PC-9 (cell line): ENCODE results near the gene DIP2C. TPM values are rescaled to one million over a fixed set of nuclear protein-coding genes. Genes with fewer than 3 reads are reported as not detected.

Experiments
- BruUV-seq: library from RNA; stranded (reverse); fragments of 400-500 nt; replicated peaks from 2 replicates; lab custom pipeline; 2021; lab: Mats Ljungman, UMichigan
- CTCF ChIA-PET: fragments of 300-600 bp; sonication (Branson Sonifier 250); formaldehyde crosslinking; loops from one replicate; lab custom pipeline; 2022; ENCODE audit warnings: antibody characterized with exemption; lab: Charles Lee
- POLR2A ChIA-PET: fragments of 300-600 bp; sonication (Branson Sonifier 250); formaldehyde crosslinking; loops from one replicate; lab custom pipeline; 2022; ENCODE audit warnings: antibody characterized with exemption; ENCODE audit not compliant: unreplicated experiment; lab: Charles Lee
- DNase-seq, 2 experiments: peaks; one replicate each; pipeline versions ENCODE4 v3.0.0 to v3.0.0-alpha.2; 2015 to 2022; ENCODE audit warnings: mixed read lengths in 1 of 2
- H2AFZ ChIP-seq: fragments of 200-600 bp; sonication (generic); 2 replicates; pipeline ENCODE4 v1.8.1; 2017; ENCODE audit warnings: antibody characterized with exemption
- H3F3A ChIP-seq: fragments of 200-600 bp; sonication (generic); 2 replicates; pipeline ENCODE4 v1.8.1; 2017; ENCODE audit warnings: antibody characterized with exemption, mild to moderate bottlenecking, low read depth; ENCODE audit not compliant: insufficient read depth
- H3K27ac ChIP-seq: fragments of 200-600 bp; sonication (generic); 2 replicates; pipeline ENCODE4 v1.6.1; 2016; ENCODE audit warnings: mixed run types
- H3K27me3 ChIP-seq: fragments of 200-600 bp; sonication (generic); 2 replicates; pipeline ENCODE4 v1.6.1; 2016; ENCODE audit warnings: low read depth, mixed run types; ENCODE audit not compliant: insufficient read depth
- H3K36me3 ChIP-seq: fragments of 200-600 bp; sonication (generic); 2 replicates; pipeline ENCODE4 v1.6.1; 2016; ENCODE audit warnings: low read depth, mixed run types
- H3K4me1 ChIP-seq: fragments of 200-600 bp; sonication (generic); replicated peaks from 2 replicates; pipeline ENCODE4 v1.6.1; 2016; ENCODE audit warnings: mixed run types; ENCODE audit not compliant: insufficient read depth
- H3K4me2 ChIP-seq: fragments of 200-600 bp; sonication (generic); 2 replicates; pipeline ENCODE4 v1.6.1; 2017; ENCODE audit warnings: mixed run types
- H3K4me3 ChIP-seq: fragments of 200-600 bp; sonication (generic); 2 replicates; pipeline ENCODE4 v1.6.1; 2016; ENCODE audit warnings: mixed run types
- H3K79me2 ChIP-seq: fragments of 200-600 bp; sonication (generic); 2 replicates; pipeline ENCODE4 v1.6.1; 2017; ENCODE audit warnings: low read depth, mixed run types
- H3K9me2 ChIP-seq: fragments of 200-600 bp; sonication (generic); 2 replicates; pipeline ENCODE4 v1.8.1; 2017; ENCODE audit warnings: mild to moderate bottlenecking; ENCODE audit not compliant: insufficient read depth
- H3K9me3 ChIP-seq: fragments of 200-600 bp; sonication (generic); 2 replicates; pipeline ENCODE4 v1.8.1; 2016; ENCODE audit warnings: low read depth; ENCODE audit not compliant: insufficient read depth
- H4K20me1 ChIP-seq: fragments of 200-600 bp; sonication (generic); 2 replicates; pipeline ENCODE4 v1.8.1; 2017; ENCODE audit not compliant: insufficient read depth
- EZH2 ChIP-seq: fragments of 200-600 bp; sonication (generic); IDR thresholded peaks from 2 replicates; pipeline ENCODE4 v1.8.0; 2017; ENCODE audit warnings: antibody characterized with exemption, low read depth
- intact Hi-C: fragments of 100-400 bp; cut with micrococcal nuclease; formaldehyde crosslinking; loops from one replicate; pipeline ENCODE4 v1.10.0; 2022; ENCODE audit not compliant: unreplicated experiment
- total RNA-seq: library from RNA; stranded (reverse); gene quantifications from 2 replicates; pipeline ENCODE4 v1.2.3, GENCODE V29; 2021
- TF ChIP-seq, protein P1 (sequence below): fragments of 200-600 bp; sonication (generic); conservative IDR thresholded peaks from 2 replicates; pipeline ENCODE4 v1.6.1; 2017; ENCODE audit warnings: mixed run types, antibody characterized with exemption, mild to moderate bottlenecking, moderate library complexity

The DIP2C gene
- total RNA-seq, 1 experiment from 2014 or later, result 0.83 TPM

- Histone ChIP-seq H2AFZ (no peak overlapping the region), H3K4me3 (no peak overlapping the region), H3K36me3 (no peaks in the 10 kb centered on the region), H3K79me2 (no peaks in the 10 kb centered on the region), H3K4me1 (no peaks in the 10 kb centered on the region), H3K9me3 (no peaks in the 10 kb centered on the region), H3K4me2 (no peak overlapping the region), H3K27me3 (peaks cover 61% of the 10 kb centered on the region), H3K9me2 (no peaks in the 10 kb centered on the region), H3F3A (no peaks in the 10 kb centered on the region), H4K20me1 (no peaks in the 10 kb centered on the region), H3K27ac (no peak overlapping the region)
- intact Hi-C loops, result loop anchor here (5.0 kb wide), 1 partner anchor 197 kb away; no protein-coding TSS in a partner anchor
- CTCF ChIA-PET, result no interaction called here
- no peak for TF ChIP-seq EZH2
- TF ChIP-seq, protein P1, sequence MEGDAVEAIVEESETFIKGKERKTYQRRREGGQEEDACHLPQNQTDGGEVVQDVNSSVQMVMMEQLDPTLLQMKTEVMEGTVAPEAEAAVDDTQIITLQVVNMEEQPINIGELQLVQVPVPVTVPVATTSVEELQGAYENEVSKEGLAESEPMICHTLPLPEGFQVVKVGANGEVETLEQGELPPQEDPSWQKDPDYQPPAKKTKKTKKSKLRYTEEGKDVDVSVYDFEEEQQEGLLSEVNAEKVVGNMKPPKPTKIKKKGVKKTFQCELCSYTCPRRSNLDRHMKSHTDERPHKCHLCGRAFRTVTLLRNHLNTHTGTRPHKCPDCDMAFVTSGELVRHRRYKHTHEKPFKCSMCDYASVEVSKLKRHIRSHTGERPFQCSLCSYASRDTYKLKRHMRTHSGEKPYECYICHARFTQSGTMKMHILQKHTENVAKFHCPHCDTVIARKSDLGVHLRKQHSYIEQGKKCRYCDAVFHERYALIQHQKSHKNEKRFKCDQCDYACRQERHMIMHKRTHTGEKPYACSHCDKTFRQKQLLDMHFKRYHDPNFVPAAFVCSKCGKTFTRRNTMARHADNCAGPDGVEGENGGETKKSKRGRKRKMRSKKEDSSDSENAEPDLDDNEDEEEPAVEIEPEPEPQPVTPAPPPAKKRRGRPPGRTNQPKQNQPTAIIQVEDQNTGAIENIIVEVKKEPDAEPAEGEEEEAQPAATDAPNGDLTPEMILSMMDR, result no peak
- POLR2A ChIA-PET, result no interaction called here
- no TSS peak for BruUV-seq
- no peak for DNase-seq
Measured at GRCh38 chr10:589961-590680, 99.3 kb downstream of the DIP2C start.

GRCh38 chr10:588246-589165, 101.0 kb downstream of the DIP2C start:
- intact Hi-C loops, result loop anchor here (5.0 kb wide), 1 partner anchor 199 kb away; no protein-coding TSS in a partner anchor
- Histone ChIP-seq H4K20me1 (no peaks in the 10 kb centered on the region), H3K79me2 (no peaks in the 10 kb centered on the region), H3K4me3 (no peak overlapping the region), H3K4me1 (no peaks in the 10 kb centered on the region), H3K36me3 (no peaks in the 10 kb centered on the region), H3K27ac (no peak overlapping the region), H3K4me2 (no peak overlapping the region), H3K9me3 (no peaks in the 10 kb centered on the region), H3F3A (no peaks in the 10 kb centered on the region), H3K27me3 (peaks cover 47% of the 10 kb centered on the region), H2AFZ (no peak overlapping the region), H3K9me2 (no peaks in the 10 kb centered on the region)
- CTCF ChIA-PET, result interaction anchor here (0.6 to 0.7 kb wide), 2 partner anchors 37 to 49 kb away, joined by 3 read pairs; no protein-coding TSS in a partner anchor
- DNase-seq, result peak in 1 of 2 experiments; percentile 14
- TF ChIP-seq EZH2, result no peak
- TF ChIP-seq, protein P1, result no peak
- POLR2A ChIA-PET, result interaction anchor here (0.6 kb wide), 1 partner anchor 183 kb away, joined by 8 read pairs; no protein-coding TSS in a partner anchor
- no TSS peak for BruUV-seq

- CTCF ChIA-PET, result no interaction called here
- H3F3A ChIP-seq, result no peaks in the 10 kb centered on the region
Measured at GRCh38 chr10:586716-587115, 102.8 kb downstream of the DIP2C start.

More at GRCh38 chr10:586716-587115, 102.8 kb downstream of the DIP2C start:
- Histone ChIP-seq H3K36me3 (no peaks in the 10 kb centered on the region), H3K9me2 (no peaks in the 10 kb centered on the region), H3K4me3 (no peak overlapping the region), H3K9me3 (no peaks in the 10 kb centered on the region), H3K4me2 (no peak overlapping the region), H3K27me3 (peaks cover 35% of the 10 kb centered on the region), H3K79me2 (no peaks in the 10 kb centered on the region), H2AFZ (no peak overlapping the region), H3K27ac (no peak overlapping the region), H3K4me1 (no peaks in the 10 kb centered on the region), H4K20me1 (no peaks in the 10 kb centered on the region)
- TF ChIP-seq EZH2, result no peak
- TF ChIP-seq, protein P1, result no peak
- no TSS peak for BruUV-seq
- POLR2A ChIA-PET, result no interaction called here
- intact Hi-C loops, result loop anchor here (5.0 kb wide), 1 partner anchor 201 kb away; no protein-coding TSS in a partner anchor
- no peak for DNase-seq
